BE2C (cell line): ENCODE results near the gene SLAMF7.

ENCODE experiments used
- DNase-seq: peaks from one replicate; pipeline ENCODE4 v3.0.0-alpha.2; 2020
- H3K27me3 ChIP-seq: fragments of 250-450 bp; sonication (Bioruptor Pico); 2 replicates; pipeline ENCODE4 v1.5.1; 2020; ENCODE audit warnings: mild to moderate bottlenecking
- H3K36me3 ChIP-seq: fragments of 250-450 bp; sonication (Bioruptor Pico); 2 replicates; pipeline ENCODE4 v1.5.1; 2020; ENCODE audit warnings: mild to moderate bottlenecking
- H3K4me1 ChIP-seq: fragments of 250-450 bp; sonication (Bioruptor Pico); 2 replicates; pipeline ENCODE4 v1.5.1; 2020
- H3K4me3 ChIP-seq: 2 replicates; pipeline ENCODE4 v1.5.1; 2011; ENCODE audit warnings: low read depth, low read length
- H3K9me3 ChIP-seq: fragments of 250-450 bp; sonication (Bioruptor Pico); 2 replicates; pipeline ENCODE4 v1.5.1; 2020
- CTCF ChIP-seq: IDR thresholded peaks from 2 replicates; pipeline ENCODE4 v1.5.1; 2012; ENCODE audit warnings: mild to moderate bottlenecking, low read depth, low read length

Gene SLAMF7

GRCh38 chr1:160759740-160760139, 20.7 kb downstream of the SLAMF7 start:
- H3K4me1 ChIP-seq: no peaks in the 10 kb centered on the region
- DNase-seq: no peak
- no peaks in the 10 kb centered on the region for H3K36me3 ChIP-seq
- no peaks in the 10 kb centered on the region for H3K9me3 ChIP-seq
- no peak overlapping the region for H3K4me3 ChIP-seq
- TF ChIP-seq CTCF: no peak
- H3K27me3 ChIP-seq: no peaks in the 10 kb centered on the region

GRCh38 chr1:160761046-160761445, 22.0 kb downstream of the SLAMF7 start:
- Histone ChIP-seq H3K4me3 (no peak overlapping the region), H3K27me3 (no peaks in the 10 kb centered on the region), H3K36me3 (no peaks in the 10 kb centered on the region), H3K4me1 (no peaks in the 10 kb centered on the region), H3K9me3 (no peaks in the 10 kb centered on the region)
- no peak for DNase-seq
- no peak for TF ChIP-seq CTCF

GRCh38 chr1:160761886-160762285, 22.8 kb downstream of the SLAMF7 start:
- no peak for TF ChIP-seq CTCF
- Histone ChIP-seq H3K4me1 (no peaks in the 10 kb centered on the region), H3K4me3 (no peak overlapping the region), H3K27me3 (no peaks in the 10 kb centered on the region), H3K36me3 (no peaks in the 10 kb centered on the region), H3K9me3 (no peaks in the 10 kb centered on the region)
- DNase-seq: no peak

- Histone ChIP-seq H3K4me1 (no peaks in the 10 kb centered on the region), H3K36me3 (no peaks in the 10 kb centered on the region), H3K27me3 (no peaks in the 10 kb centered on the region), H3K4me3 (no peak overlapping the region), H3K9me3 (no peaks in the 10 kb centered on the region)
- no peak for DNase-seq
- TF ChIP-seq CTCF: no peak
These were observed 24.9 kb downstream of the SLAMF7 start for GRCh38 chr1:160763993-160764392.

GRCh38 chr1:160767395-160768294, 28.6 kb downstream of the SLAMF7 start:
- Histone ChIP-seq H3K9me3 (no peaks in the 10 kb centered on the region), H3K4me3 (peak overlapping the region; percentile 23), H3K27me3 (no peaks in the 10 kb centered on the region), H3K36me3 (no peaks in the 10 kb centered on the region), H3K4me1 (no peaks in the 10 kb centered on the region)
- no peak for TF ChIP-seq CTCF
- DNase-seq: no peak

- DNase-seq: no peak
These were observed 29.2 kb downstream of the SLAMF7 start for GRCh38 chr1:160768295-160768657.

More at GRCh38 chr1:160768295-160768657, 29.2 kb downstream of the SLAMF7 start:
- no peaks in the 10 kb centered on the region for H3K36me3 ChIP-seq
- no peaks in the 10 kb centered on the region for H3K4me1 ChIP-seq
- H3K27me3 ChIP-seq: no peaks in the 10 kb centered on the region
- TF ChIP-seq CTCF: peak; percentile 35
- H3K9me3 ChIP-seq: no peaks in the 10 kb centered on the region
- peak overlapping the region; percentile 23 for H3K4me3 ChIP-seq
